ENCODE results near the gene ARL6IP1.

Gene ARL6IP1

DNA sequence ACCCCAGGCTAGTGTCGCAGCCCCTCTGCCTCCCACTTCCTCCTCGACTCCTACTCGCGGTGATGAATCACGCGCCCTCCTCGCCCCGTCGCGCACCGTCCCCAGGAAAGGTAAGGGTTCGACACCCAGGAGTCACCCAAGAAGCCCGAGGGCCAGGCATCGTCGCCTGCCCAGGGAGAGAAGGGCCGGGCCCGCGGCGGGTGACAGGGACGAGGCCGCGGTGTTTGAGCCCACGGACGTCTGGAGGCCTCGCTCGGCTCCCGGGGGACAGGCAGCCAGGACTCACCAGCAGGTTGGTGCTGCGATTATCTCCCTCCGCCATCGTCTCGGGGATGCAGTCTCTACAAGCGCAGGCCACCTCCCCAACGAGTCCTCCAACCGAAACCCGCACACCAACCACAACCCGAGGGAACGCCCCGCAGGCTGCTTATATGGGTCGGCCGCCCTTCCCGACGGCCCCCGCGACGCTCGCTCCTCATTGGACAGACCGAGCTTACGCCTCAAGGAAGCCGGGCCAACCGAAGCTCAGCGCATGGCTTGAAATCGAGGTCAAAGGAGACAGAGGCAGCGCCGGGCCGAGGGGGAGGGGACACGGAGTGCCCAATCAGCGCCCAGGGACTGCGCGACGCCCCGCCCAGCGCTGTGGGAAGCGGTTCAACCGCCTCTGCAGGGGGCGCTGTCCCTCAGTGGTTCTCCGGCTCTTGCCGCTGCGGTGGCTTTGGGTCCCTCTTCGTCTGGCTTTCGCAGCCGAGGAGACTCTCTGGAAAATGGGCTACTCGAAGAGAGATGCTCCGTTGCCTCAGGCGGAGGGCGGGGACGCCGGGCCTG lies at the start of gene ARL6IP1:
TSS of gene ARL6IP1 (minus strand) at position 405 of the 828 bp plus-strand sequence. CDS start at position 322, 83 bp downstream.
- in situ Hi-C loops (cut with MboI; ENCODE audit: low sequenced_read_pairs), result no loop called here

DNA sequence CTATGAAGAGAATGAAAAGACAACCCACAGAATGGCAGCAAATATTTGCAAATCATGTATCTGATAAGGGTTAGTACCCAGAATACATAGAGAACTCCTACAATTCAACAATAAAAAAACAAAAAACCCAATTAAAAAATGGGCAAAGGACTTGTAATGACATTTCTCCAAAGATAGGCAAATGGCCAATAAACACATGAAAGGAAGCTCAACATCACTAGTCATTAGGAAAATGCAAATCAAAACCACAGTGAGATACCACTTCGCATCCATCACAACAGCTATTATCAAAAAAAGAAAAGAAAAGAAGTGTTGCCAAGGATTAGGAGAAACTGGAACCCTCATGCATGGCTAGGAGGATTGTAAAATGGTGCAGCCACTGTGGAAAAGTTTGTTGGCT lies 45.1 kb upstream of the ARL6IP1 start:
- in situ Hi-C loops (cut with MboI; ENCODE audit: low sequenced_read_pairs), result no loop called here

DNA sequence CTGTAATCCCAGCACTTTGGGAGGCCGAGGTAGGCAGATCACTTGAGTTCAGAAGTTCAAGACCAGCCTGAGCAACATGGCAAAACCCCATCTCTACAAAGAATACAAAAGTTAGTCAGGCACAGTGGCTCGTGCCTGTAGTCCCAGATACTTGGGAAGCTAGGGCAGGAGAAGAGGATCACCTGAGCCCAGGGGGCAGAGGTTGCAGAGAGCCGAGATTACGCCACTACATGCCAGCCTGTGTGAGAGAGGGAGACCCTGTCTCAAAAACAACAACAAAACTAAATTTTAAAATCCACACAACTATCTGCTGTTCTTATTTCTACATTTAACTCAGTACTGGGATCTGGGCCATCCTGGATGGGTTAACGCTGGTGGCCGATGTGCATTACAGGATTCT lies 41.2 kb upstream of the ARL6IP1 start:
- in situ Hi-C loops (cut with MboI; ENCODE audit: low sequenced_read_pairs), result no loop called here

DNA sequence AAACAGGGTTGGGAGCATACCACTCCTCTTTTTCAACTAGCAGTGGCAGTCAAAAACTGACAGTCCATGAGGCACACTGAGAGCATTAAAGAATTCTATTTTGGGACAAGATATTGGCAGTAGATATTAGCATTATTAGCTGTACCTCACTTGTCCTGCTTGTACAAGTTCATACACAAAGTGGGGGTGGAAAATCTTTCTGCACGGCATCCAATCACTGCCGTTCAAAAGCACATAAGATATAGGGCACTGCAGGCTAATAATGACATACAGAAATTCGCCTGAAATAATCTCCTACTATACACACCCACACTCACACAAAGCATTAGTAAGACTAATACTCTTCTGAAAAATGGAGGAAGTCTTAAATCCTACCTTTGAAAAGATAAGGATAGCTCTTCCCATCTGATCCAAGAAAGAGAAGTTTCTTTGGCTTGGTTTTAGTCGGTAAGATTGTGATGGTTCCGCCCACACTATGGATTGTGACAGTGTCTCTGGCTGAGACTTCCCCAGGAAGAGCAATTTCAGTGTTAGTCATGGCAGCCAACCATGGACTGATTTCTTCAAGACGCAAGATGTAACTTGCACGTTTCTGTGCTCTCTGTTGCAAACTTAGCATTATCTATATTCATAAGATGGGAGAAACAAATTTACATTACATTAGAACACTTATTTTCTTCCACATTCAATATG lies 40.6 kb upstream of the ARL6IP1 start:
- in situ Hi-C loops (cut with MboI; ENCODE audit: low sequenced_read_pairs), result no loop called here

DNA sequence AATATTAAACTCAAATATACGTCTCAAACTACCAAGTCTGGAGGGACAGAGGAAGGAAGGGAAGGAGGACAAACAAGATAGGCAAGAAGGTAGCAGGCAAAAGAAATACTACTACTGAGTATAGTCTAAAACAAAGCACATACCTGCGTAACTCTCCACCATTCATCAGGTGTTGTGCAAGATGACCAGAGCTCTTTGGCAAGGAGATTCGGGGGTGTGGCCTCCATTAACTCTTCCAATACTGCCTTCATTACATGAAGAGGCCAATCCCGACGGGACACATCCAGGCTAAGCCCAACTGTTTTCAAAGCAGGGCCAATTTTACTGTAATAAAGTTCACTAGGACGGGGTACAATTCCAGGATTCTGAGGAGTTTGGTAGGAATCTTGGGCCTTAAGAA lies 38.2 kb upstream of the ARL6IP1 start:
- in situ Hi-C loops (cut with MboI; ENCODE audit: low sequenced_read_pairs), result no loop called here

DNA sequence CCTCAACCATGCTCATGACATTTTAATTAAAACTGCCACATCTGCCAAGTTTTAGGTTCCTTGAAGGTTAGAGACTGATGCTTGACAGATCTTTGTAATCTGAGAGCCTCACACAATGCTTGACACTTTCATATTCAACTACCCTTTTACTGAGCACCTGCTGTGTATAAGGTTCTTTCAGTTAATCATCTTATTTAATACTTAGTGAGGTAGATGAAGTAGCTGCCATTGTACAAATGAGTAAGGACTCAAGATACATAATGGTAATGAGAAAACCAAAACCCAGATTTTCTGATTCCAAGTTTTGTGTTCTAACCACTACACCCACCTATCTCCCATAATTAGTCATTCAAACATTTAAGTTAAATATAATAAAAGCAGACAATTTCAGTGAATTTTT lies 35.4 kb upstream of the ARL6IP1 start:
- in situ Hi-C loops (cut with MboI; ENCODE audit: low sequenced_read_pairs), result no loop called here

DNA sequence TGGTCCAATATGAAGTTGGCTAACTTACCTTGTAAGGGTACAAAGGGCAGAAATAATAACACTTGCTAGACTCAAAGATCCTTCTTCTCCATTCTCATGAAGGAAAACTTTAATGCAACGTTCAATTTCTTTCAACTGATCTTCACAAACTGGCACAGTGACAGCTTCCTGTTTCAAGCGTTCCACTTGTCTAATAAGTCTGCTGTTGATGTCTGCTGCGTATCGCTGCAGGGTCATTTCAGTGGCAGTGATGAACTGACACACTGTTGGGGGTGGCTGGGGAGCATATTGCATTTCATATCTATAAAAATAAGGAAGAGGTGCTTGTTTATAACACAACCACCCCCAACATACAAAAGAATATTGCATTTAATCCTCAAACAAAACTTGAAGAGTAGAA lies 33.5 kb upstream of the ARL6IP1 start:
- in situ Hi-C loops (cut with MboI; ENCODE audit: low sequenced_read_pairs), result no loop called here

DNA sequence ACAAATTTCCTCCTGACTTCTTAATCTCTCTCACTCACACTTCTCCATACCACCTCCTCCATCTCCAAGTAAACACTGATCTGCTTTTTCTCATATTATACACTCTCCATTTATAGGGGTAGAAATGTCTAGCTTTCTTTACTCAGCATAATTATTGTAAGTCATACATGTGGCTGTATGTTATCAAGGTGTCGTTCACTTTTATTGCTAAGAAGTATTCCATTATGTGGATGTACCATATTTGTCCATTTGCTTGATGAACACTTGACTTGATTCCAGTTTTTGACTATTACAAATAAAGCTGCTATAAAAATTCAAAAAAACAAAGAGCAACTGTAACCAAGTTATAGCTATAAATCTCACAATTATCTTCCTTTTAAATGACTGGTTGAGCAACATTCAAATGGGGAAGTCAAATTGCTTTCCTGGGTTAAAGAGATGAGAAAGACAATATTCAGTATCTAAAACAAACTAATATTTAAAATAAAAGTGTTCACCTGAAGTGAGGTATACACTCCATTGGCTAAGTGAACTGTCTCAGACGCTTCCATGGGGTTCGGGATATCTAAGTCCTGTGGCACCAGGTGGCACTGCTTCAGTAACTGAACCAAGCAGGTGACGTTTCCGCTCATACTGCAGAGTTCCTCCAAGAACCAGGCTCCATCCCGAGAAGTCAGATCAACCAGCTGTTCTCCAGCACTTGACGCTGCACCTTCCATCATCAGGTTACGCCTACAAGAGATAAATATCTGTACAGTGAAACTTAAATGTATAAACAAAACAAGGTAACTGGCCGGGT lies 32.6 kb upstream of the ARL6IP1 start:
- in situ Hi-C loops (cut with MboI; ENCODE audit: low sequenced_read_pairs), result no loop called here

DNA sequence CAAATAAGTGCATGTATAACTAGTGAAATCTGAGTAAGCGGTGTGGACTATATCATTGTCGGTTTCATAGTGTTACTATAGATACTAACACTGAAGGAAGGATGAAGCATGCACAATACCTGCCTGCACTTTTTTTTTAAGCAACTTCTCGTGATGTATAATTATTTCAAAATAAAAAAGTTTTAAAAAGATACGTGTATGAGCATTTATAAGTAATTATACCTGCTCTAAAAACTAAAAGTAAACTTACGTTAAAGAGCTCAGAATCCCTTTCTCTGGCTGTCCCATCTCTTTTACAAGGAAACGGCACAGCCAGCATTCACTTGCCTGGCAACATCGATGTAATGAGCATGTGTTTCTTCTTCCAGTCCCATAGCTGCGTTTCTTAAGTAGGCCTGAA lies 31.3 kb upstream of the ARL6IP1 start:
- in situ Hi-C loops (cut with MboI; ENCODE audit: low sequenced_read_pairs), result no loop called here

DNA sequence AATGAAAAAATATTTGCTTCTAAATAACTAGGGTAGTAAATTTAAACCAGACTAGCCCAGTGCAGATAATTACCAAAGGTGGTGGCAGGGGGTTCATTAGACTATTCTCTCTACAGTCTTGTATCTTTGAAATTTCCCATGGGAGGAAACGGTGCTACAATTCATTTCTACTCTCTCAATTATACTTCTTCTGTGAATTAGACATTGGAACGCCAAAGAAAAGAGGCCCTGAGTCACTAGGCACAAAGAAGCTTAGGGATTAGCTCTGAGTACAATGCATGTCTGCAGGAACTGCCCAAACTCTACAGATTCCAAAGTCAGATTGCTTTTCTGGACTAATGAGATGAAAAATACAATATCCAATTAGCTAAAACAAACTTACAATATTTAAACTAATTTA lies 30.7 kb upstream of the ARL6IP1 start:
- in situ Hi-C loops (cut with MboI; ENCODE audit: low sequenced_read_pairs), result no loop called here

DNA sequence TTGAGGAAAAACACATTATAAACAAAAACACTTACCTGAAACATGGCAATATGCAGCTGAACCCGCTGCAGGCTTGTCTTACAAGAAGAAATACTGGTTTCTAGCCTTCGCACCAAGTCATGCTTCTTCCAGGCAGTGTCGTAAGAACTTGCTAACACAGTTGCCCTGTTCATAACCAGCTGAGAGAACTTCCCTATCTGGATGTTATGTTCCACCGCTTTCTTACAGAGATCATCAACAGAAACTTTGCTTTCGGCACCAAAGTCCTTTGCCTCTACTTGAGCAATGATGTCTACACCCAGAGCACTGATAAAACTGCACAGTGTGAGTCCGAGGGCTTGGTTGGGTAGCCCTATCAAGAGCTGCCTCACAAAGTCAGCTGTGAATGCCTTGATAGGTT lies 27.9 kb upstream of the ARL6IP1 start:
- in situ Hi-C loops (cut with MboI; ENCODE audit: low sequenced_read_pairs), result no loop called here

DNA sequence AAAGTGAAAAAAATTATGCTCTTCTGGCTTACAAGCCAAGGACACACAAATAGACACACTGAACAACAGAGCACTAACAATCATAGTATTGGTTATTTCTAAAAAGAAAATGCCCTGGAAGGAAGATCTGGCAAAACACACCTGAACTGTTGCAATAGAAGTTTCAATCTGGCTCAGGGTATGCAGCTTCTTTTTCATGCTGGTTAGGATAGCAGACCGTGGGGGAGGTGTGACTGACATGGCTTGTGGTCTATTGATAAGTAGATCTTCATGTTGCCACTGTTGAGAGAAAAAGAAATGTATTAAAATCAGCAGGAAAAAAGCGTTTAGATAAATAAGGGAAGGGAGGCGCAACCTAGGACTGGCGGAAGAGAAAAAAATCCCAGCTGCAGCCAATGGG lies 26.5 kb upstream of the ARL6IP1 start:
- in situ Hi-C loops (cut with MboI; ENCODE audit: low sequenced_read_pairs), result no loop called here

DNA sequence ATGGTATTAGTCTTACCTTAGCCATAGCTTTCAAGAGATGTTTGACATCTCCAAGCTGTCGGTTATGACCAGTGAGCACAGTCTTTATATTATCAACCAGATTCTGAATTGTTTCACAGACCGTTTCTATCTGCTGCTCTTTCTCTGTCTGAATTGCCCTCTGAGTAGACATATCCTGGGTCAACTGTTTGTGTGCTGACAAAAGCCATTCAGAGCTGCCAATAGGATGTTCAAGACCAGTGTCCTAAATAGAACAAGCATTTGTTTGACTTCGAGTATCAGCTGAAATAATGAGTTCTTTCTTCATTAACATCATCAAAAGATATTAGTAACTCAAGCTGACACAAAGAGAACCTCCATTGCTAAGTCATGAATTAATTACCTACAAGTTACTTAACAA lies 14.9 kb upstream of the ARL6IP1 start:
- in situ Hi-C loops (cut with MboI; ENCODE audit: low sequenced_read_pairs), result no loop called here

DNA sequence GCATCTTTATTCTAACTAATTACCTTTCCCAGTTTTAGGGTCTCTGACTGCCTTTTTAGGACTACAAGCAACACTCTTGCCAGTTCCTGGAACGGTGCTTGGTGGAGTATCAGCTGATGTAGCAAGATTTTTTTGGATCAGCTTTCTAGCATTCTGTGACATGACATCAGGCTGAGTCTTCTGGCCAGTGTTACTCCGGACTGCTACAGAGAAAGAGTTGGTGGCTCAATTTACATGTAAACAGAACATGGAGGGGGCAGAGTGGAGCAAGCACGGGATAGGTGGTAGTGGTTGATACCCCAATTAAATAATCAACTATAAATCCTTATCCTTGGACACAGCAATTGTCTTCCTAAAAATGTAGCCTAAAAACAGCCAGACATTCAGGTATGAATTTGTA lies 10.6 kb upstream of the ARL6IP1 start:
- in situ Hi-C loops (cut with MboI; ENCODE audit: low sequenced_read_pairs), result no loop called here

DNA sequence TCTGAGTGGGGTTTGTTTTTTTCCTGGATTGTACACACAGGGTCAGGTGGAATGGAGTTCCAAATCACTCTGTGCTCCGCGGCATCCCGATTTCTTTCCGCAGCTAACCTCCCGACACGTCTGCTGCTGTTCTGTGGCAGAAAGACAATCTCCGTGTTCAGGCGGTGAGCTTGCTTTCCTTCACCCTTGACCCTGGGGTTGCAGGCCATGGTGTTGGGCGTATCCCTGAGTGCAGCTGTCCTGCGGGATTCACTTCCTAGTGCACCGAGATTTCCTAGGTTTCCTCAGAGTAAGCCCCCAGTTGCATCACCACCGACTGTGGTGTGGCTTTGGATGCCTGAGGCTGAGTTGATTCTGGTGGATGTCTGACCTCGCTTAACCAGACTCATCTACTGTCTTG lies 7.8 kb upstream of the ARL6IP1 start:
- in situ Hi-C loops (cut with MboI; ENCODE audit: low sequenced_read_pairs), result no loop called here

DNA sequence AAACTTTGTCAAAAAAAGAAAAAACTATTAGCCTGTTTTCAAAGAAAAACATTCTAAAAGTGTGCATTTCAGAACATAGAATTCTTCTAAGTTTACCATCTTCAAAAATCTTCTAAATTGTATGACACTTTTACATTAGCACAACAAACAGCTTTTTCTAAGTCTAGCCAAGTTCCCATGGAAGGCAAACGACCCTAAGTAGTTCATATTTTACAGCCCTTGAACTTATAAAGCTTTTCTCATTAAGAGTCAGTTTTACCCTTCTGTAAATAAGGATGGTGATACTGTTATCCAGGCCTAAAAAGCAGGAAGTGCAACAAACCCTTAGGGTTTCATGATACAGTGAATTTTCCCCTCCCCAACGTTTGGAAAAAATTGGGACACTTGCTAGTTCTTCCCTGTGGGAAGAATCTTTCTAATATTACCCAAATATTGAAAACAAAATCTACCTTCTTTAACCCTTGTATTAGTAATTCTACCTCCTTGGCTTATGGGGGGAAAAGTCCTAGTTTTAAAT lies 4.0 kb upstream of the ARL6IP1 start:
- in situ Hi-C loops (cut with MboI; ENCODE audit: low sequenced_read_pairs), result no loop called here

DNA sequence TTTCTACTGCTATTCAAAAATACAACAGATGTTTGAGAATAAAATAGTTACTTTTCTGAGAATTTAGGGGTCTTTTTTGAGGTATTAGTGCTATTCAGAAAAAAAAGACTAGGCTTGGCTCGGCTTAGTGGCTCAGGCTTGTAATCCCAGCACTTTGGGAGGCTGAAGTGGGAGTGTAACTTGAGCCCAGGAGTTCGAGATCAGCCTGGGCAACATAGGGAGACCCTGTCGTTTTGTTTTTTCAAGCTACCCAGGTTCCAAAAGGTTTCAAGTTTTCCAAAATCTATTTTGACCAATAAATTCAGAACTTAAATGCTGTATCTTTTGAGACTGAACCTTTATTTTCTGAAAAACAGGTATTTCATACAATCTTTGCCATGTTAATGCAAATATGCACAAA lies 3.2 kb upstream of the ARL6IP1 start:
- in situ Hi-C loops (cut with MboI; ENCODE audit: low sequenced_read_pairs), result no loop called here

DNA sequence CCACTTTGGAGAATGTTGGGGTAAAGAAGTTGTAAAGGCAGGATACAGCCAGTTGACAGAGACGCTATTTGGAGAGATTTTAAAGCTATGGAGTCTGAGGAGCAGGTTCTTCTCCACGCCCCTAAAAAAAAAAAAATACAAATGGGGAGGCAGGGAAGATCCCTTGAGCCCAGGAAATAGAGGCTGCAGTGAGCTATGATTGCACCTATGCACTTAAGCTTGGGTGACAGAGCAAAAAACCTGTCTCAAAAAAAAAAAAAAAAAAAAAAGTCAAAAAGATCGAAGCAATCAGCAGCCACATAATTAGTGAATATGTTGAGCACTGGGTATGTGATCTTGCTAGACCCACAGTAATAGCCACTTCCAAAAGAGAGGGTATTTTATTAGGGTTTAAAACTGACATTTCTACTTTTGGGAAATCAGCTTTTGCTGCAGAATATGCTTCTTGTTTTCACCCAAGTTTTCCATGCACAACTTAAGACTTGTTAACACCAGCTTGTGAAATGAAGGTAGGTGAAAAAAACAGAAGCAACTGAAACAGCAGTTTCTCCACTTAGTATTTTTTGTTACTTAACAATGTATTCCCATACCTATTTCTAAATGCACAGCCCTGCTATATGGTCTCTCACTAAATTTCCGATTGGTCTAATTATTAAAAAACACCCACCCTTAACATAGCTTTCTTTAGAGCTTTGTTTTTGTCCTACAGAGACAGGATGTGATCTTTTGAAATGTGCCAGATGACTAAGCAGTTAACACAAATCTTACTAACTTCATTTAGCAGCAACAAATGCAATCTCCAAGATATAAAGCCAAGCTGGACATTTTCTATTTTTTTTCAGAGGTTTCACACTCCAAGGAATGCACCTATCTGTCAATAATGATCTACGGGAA lies 2.5 kb upstream of the ARL6IP1 start:
- in situ Hi-C loops (cut with MboI; ENCODE audit: low sequenced_read_pairs), result no loop called here

DNA sequence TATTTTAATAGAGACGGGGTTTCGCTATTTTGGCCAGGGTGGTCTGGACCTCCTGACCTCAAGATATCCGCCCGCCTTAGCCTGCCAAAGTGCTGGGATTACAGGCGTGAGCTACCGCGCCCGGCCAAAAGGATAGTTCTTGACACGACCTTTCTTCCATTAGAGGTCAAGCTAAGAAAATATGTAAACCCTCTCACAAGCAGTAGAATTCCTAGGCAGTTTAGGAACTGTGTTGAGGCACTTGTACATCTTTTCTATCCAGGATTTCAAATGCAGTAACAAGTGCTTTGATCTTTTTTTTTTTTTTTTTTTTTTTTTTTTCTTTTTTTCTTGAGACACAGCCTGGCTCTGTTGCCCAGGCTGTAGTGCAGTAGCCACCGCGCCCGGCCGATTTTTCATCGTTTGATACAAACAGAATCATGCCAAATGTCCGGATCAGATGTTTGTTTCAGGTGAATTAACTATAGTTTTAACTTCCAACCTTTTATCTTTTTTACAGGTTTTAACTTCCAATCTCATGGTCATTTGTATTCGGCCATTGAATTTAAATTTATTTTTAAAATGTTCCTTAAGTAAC lies 1.5 kb upstream of the ARL6IP1 start:
- in situ Hi-C loops (cut with MboI; ENCODE audit: low sequenced_read_pairs), result no loop called here

DNA sequence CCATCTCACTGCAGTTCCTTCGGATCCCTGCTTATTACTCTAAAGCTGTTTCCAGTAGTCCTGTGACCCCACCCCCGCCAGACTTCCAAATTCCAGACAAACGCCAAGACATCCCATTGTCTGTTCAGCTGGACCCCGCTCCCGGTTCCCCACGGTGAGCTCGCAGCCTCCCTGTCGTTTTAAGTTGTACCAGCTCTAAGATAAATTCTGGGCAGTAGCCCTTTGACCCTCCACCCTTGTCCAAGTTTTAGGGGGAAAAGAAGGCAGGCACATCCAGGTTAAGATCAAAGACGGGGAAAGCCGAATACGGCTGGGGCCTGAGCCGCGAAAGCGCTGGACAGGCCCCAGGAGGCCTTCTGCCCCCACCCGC lies 589 bp downstream of the ARL6IP1 start:
- in situ Hi-C loops (cut with MboI; ENCODE audit: low sequenced_read_pairs), result no loop called here

All from HL-60/S4 treated with retinoic acid at 250 ng/mL for 4 days and 3 days (cell line).